ENCODE results near the gene RNF152.

DNA sequence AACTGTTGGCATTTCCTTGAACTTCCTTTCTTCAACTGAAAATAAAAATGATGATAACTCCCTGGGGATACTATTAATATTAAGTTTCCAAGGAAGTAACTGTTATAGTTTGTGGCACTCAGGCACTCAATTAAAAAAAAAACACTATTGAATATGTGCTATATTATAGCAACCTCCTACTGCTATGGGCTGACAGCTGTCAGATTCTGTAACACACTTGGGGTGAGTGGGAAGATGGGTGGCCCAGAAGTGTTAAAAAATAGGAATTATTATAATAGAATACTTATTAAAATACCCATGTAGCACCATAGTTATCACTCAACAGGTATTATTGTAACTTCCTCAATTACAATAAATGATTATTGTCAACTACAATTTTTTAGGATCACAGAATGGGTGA is 130.9 kb downstream of the RNF152 start:
- TF ChIP-seq, protein P1, sequence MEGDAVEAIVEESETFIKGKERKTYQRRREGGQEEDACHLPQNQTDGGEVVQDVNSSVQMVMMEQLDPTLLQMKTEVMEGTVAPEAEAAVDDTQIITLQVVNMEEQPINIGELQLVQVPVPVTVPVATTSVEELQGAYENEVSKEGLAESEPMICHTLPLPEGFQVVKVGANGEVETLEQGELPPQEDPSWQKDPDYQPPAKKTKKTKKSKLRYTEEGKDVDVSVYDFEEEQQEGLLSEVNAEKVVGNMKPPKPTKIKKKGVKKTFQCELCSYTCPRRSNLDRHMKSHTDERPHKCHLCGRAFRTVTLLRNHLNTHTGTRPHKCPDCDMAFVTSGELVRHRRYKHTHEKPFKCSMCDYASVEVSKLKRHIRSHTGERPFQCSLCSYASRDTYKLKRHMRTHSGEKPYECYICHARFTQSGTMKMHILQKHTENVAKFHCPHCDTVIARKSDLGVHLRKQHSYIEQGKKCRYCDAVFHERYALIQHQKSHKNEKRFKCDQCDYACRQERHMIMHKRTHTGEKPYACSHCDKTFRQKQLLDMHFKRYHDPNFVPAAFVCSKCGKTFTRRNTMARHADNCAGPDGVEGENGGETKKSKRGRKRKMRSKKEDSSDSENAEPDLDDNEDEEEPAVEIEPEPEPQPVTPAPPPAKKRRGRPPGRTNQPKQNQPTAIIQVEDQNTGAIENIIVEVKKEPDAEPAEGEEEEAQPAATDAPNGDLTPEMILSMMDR (conservative IDR thresholded peaks at IDR 0.05 in 1 of 2, IDR thresholded peaks at IDR 0.05 in 1 of 2; ENCODE audit: extremely low read depth in 1 of 2, insufficient read depth in 1 of 2, low read depth in 1 of 2, low read length in 2 of 2): no peak
- TF ChIP-seq EZH2 (IDR thresholded peaks at IDR 0.05; ENCODE audit: borderline replicate concordance, low read length): no peak

All from mammary epithelial cell (primary cell).